ENCODE measurements around the gene TSPAN11. TPM values are rescaled to one million over a fixed set of nuclear protein-coding genes. Genes with fewer than 3 reads are reported as not detected.

Gene TSPAN11
- total RNA-seq, 1 donor from 2014 or later = 12.4 TPM

DNA sequence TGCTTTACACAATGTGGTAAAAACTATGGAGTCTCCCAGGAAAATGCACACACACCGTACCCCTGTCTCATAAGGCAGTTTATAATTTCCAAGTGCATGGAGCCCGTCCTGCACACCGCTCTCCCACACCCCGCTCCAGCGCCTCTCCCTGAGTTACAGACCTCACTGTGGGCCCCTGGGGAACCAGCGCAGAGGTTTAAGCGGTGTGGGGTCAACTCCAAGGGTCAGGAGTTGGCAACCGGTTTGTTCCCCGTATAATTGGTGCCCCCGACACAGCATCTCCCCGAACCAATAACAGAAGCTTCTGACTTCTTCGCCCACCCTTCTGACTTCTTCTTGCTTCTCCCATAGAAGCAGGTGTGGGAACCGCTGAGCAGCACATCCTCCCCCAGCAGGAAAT, 88.7 kb downstream of the TSPAN11 start:
- Mint-ChIP-seq H3K27me3 (ENCODE audit: low read depth, unreplicated experiment) (peaks cover 7% of the 10 kb centered on the region), H3K4me3 (ENCODE audit: unreplicated experiment) (no peak overlapping the region), H3K36me3 (ENCODE audit: low read depth, unreplicated experiment) (no peaks in the 10 kb centered on the region), H3K9me3 (ENCODE audit: unreplicated experiment) (peaks cover 2% of the 10 kb centered on the region), H3K27ac (ENCODE audit: unreplicated experiment) (no peak overlapping the region), H3K4me1 (ENCODE audit: low read depth, unreplicated experiment) (no peaks in the 10 kb centered on the region)
- Histone ChIP-seq H3K36me3 (ENCODE audit: insufficient read depth, low read length) (no peaks in the 10 kb centered on the region), H3K4me1 (ENCODE audit: insufficient read depth, low read length) (no peaks in the 10 kb centered on the region), H3K27me3 (ENCODE audit: insufficient read depth, low read length) (peaks cover under 1% of the 10 kb centered on the region), H3K27ac (ENCODE audit: low read depth, low read length) (no peak overlapping the region), H3K9ac (ENCODE audit: low read length) (no peak overlapping the region), H3K9me3 (ENCODE audit: insufficient read depth, low read depth, low read length) (no peaks in the 10 kb centered on the region), H3K79me2 (ENCODE audit: insufficient read depth, low read length) (no peaks in the 10 kb centered on the region), H3K4me3 (ENCODE audit: insufficient read depth, low read depth, low read length) (no peak overlapping the region), H4K20me1 (ENCODE audit: insufficient read depth, low read length) (no peaks in the 10 kb centered on the region), H3K4me2 (ENCODE audit: low read length) (no peak overlapping the region), H2AFZ (ENCODE audit: low read depth, low read length) (no peak overlapping the region)
- FAIRE-seq (no peak), DNase-seq (ENCODE audit: low read depth) (no peak)
- TF ChIP-seq, protein P1, sequence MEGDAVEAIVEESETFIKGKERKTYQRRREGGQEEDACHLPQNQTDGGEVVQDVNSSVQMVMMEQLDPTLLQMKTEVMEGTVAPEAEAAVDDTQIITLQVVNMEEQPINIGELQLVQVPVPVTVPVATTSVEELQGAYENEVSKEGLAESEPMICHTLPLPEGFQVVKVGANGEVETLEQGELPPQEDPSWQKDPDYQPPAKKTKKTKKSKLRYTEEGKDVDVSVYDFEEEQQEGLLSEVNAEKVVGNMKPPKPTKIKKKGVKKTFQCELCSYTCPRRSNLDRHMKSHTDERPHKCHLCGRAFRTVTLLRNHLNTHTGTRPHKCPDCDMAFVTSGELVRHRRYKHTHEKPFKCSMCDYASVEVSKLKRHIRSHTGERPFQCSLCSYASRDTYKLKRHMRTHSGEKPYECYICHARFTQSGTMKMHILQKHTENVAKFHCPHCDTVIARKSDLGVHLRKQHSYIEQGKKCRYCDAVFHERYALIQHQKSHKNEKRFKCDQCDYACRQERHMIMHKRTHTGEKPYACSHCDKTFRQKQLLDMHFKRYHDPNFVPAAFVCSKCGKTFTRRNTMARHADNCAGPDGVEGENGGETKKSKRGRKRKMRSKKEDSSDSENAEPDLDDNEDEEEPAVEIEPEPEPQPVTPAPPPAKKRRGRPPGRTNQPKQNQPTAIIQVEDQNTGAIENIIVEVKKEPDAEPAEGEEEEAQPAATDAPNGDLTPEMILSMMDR (IDR thresholded peaks at IDR 0.05; ENCODE audit: insufficient read depth, low read depth, low read length) = no peak
- no peak for TF ChIP-seq EZH2 (IDR thresholded peaks at IDR 0.05; ENCODE audit: insufficient read depth, low read length)

DNA sequence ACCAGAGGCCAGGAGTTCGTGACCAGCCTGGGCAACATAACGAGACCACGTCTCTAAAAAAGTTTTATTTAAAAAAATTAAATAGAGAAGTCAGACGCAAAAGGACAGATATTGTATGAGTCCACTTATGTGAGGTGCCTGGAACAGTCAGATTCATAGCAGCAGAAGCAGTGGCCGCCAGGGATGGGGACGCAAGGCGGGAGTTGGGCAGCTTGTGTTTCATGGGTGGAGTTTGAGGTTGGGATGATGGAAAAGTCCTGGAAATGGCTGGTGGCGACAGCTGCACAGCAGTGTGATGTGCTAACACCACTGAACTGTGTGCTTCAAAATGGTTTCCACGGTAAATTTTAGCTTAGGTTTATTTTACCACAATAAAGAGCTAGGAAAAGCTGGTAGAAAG, 89.5 kb downstream of the TSPAN11 start:
- no peaks in the 10 kb centered on the region for H3K4me1 ChIP-seq (ENCODE audit: insufficient read depth, low read length)
- H4K20me1 ChIP-seq (ENCODE audit: insufficient read depth, low read length) = no peaks in the 10 kb centered on the region
- peaks cover 2% of the 10 kb centered on the region for H3K9me3 Mint-ChIP-seq (ENCODE audit: unreplicated experiment)
- H3K79me2 ChIP-seq (ENCODE audit: insufficient read depth, low read length) = no peaks in the 10 kb centered on the region
- DNase-seq (ENCODE audit: low read depth) (no peak), FAIRE-seq (no peak)
- no peaks in the 10 kb centered on the region for H3K36me3 Mint-ChIP-seq (ENCODE audit: low read depth, unreplicated experiment)
- no peak overlapping the region for H3K4me3 ChIP-seq (ENCODE audit: insufficient read depth, low read depth, low read length)
- H3K27ac ChIP-seq (ENCODE audit: low read depth, low read length) = no peak overlapping the region
- H3K4me1 Mint-ChIP-seq (ENCODE audit: low read depth, unreplicated experiment) = no peaks in the 10 kb centered on the region
- H3K27ac Mint-ChIP-seq (ENCODE audit: unreplicated experiment) = no peak overlapping the region
- H3K27me3 ChIP-seq (ENCODE audit: insufficient read depth, low read length) = peaks cover 2% of the 10 kb centered on the region
- H3K9ac ChIP-seq (ENCODE audit: low read length) = no peak overlapping the region
- no peaks in the 10 kb centered on the region for H3K36me3 ChIP-seq (ENCODE audit: insufficient read depth, low read length)
- no peak overlapping the region for H3K4me2 ChIP-seq (ENCODE audit: low read length)
- H3K4me3 Mint-ChIP-seq (ENCODE audit: unreplicated experiment) = no peak overlapping the region
- H2AFZ ChIP-seq (ENCODE audit: low read depth, low read length) = no peak overlapping the region
- TF ChIP-seq EZH2 (IDR thresholded peaks at IDR 0.05; ENCODE audit: insufficient read depth, low read length) = no peak
- TF ChIP-seq, protein P1 (IDR thresholded peaks at IDR 0.05; ENCODE audit: insufficient read depth, low read depth, low read length) = no peak
- no peaks in the 10 kb centered on the region for H3K9me3 ChIP-seq (ENCODE audit: insufficient read depth, low read depth, low read length)
- H3K27me3 Mint-ChIP-seq (ENCODE audit: low read depth, unreplicated experiment) = peaks cover 7% of the 10 kb centered on the region

DNA sequence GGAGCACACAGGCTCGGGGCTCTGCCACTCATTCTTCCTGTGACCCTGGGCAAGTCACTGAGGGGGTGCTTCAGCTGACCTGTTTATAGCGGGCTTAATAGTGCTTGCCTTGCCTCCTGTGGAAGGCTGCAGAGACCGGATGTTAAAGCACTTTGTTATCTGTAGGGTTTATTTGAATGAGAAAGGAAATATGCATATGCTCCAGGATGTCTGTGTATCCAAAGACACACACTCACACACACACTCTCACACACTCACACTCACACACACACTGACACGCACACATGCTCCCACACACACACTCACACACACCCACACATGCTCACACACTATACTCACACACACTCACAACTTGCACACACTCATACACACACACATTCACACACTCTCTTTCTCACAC, 91.0 kb downstream of the TSPAN11 start:
- H3K4me3 Mint-ChIP-seq (ENCODE audit: unreplicated experiment) = no peak overlapping the region
- Histone ChIP-seq H3K27me3 (ENCODE audit: insufficient read depth, low read length) (peaks cover 6% of the 10 kb centered on the region), H3K4me1 (ENCODE audit: insufficient read depth, low read length) (no peaks in the 10 kb centered on the region), H3K9me3 (ENCODE audit: insufficient read depth, low read depth, low read length) (no peaks in the 10 kb centered on the region), H3K79me2 (ENCODE audit: insufficient read depth, low read length) (no peaks in the 10 kb centered on the region), H3K4me3 (ENCODE audit: insufficient read depth, low read depth, low read length) (no peak overlapping the region), H3K9ac (ENCODE audit: low read length) (no peak overlapping the region), H3K4me2 (ENCODE audit: low read length) (no peak overlapping the region), H3K27ac (ENCODE audit: low read depth, low read length) (no peak overlapping the region), H2AFZ (ENCODE audit: low read depth, low read length) (no peak overlapping the region), H3K36me3 (ENCODE audit: insufficient read depth, low read length) (no peaks in the 10 kb centered on the region), H4K20me1 (ENCODE audit: insufficient read depth, low read length) (no peaks in the 10 kb centered on the region)
- peaks cover 2% of the 10 kb centered on the region for H3K9me3 Mint-ChIP-seq (ENCODE audit: unreplicated experiment)
- peaks cover 3% of the 10 kb centered on the region for H3K27me3 Mint-ChIP-seq (ENCODE audit: low read depth, unreplicated experiment)
- TF ChIP-seq, protein P1 (IDR thresholded peaks at IDR 0.05; ENCODE audit: insufficient read depth, low read depth, low read length) = no peak
- no peak for TF ChIP-seq EZH2 (IDR thresholded peaks at IDR 0.05; ENCODE audit: insufficient read depth, low read length)
- peaks cover 6% of the 10 kb centered on the region for H3K4me1 Mint-ChIP-seq (ENCODE audit: low read depth, unreplicated experiment)
- FAIRE-seq (no peak), DNase-seq (ENCODE audit: low read depth) (no peak)
- H3K27ac Mint-ChIP-seq (ENCODE audit: unreplicated experiment) = no peak overlapping the region
- H3K36me3 Mint-ChIP-seq (ENCODE audit: low read depth, unreplicated experiment) = no peaks in the 10 kb centered on the region

All from astrocyte (in vitro differentiated cells and primary cell).